ENCODE results near the gene CFLAR.
"Not testable (repeated sequence)": the region's sequence is repeated elsewhere in the genome, so short reads cannot be mapped to it uniquely, and the experiment has no call there.

- TF ChIP-seq, protein P1, sequence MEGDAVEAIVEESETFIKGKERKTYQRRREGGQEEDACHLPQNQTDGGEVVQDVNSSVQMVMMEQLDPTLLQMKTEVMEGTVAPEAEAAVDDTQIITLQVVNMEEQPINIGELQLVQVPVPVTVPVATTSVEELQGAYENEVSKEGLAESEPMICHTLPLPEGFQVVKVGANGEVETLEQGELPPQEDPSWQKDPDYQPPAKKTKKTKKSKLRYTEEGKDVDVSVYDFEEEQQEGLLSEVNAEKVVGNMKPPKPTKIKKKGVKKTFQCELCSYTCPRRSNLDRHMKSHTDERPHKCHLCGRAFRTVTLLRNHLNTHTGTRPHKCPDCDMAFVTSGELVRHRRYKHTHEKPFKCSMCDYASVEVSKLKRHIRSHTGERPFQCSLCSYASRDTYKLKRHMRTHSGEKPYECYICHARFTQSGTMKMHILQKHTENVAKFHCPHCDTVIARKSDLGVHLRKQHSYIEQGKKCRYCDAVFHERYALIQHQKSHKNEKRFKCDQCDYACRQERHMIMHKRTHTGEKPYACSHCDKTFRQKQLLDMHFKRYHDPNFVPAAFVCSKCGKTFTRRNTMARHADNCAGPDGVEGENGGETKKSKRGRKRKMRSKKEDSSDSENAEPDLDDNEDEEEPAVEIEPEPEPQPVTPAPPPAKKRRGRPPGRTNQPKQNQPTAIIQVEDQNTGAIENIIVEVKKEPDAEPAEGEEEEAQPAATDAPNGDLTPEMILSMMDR (IDR thresholded peaks at IDR 0.05; ENCODE audit: low read depth, low read length, missing input control), result not testable (repeated sequence)
- TF ChIP-seq, protein P2, sequence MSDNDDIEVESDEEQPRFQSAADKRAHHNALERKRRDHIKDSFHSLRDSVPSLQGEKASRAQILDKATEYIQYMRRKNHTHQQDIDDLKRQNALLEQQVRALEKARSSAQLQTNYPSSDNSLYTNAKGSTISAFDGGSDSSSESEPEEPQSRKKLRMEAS (IDR thresholded peaks at IDR 0.05), result not testable (repeated sequence)
- not testable (repeated sequence) for TF ChIP-seq RAD21, RXRA (IDR thresholded peaks at IDR 0.05)
These were observed 52.5 kb downstream of the CFLAR start for GRCh38 chr2:201168496-201168895.
